Astrocyte (in vitro differentiated cells and primary cell): Measurements from ENCODE around the gene FADS2. TPM values are rescaled to one million over a fixed set of nuclear protein-coding genes. Genes with fewer than 3 reads are reported as not detected.

Experiments
- DNase-seq: peaks from one replicate; pipeline ENCODE4 v3.0.0-alpha.2; 2010; ENCODE audit warnings: low read depth
- FAIRE-seq: peaks from 2 replicates; lab custom pipeline; 2011; peaks lifted over from hg19 to GRCh38; lab: Jason Lieb, UNC
- H2AFZ ChIP-seq: 2 replicates; pipeline ENCODE4 v1.6.0; 2012; ENCODE audit warnings: low read depth, low read length, inconsistent platforms
- H3K27ac ChIP-seq: 2 replicates; pipeline ENCODE4 v1.5.1; 2011; ENCODE audit warnings: low read depth, low read length, inconsistent platforms
- H3K27me3 ChIP-seq: 2 replicates; pipeline ENCODE4 v1.6.0; 2011; ENCODE audit warnings: low read length, inconsistent platforms; ENCODE audit not compliant: insufficient read depth
- H3K36me3 ChIP-seq: 2 replicates; pipeline ENCODE4 v1.5.1; 2011; ENCODE audit warnings: low read length, inconsistent platforms; ENCODE audit not compliant: insufficient read depth
- H3K4me1 ChIP-seq: 2 replicates; pipeline ENCODE4 v1.5.1; 2011; ENCODE audit warnings: low read length, inconsistent platforms; ENCODE audit not compliant: insufficient read depth
- H3K4me2 ChIP-seq: 2 replicates; pipeline ENCODE4 v1.6.0; 2012; ENCODE audit warnings: low read length, inconsistent platforms
- H3K4me3 ChIP-seq: 2 replicates; pipeline ENCODE4 v1.5.1; 2011; ENCODE audit warnings: low read depth, mild to moderate bottlenecking, low read length, inconsistent platforms; ENCODE audit not compliant: insufficient read depth
- H3K79me2 ChIP-seq: 2 replicates; pipeline ENCODE4 v1.6.0; 2012; ENCODE audit warnings: mild to moderate bottlenecking, low read length, inconsistent platforms; ENCODE audit not compliant: insufficient read depth
- H3K9ac ChIP-seq: 2 replicates; pipeline ENCODE4 v1.6.0; 2012; ENCODE audit warnings: mild to moderate bottlenecking, low read length, inconsistent platforms
- H3K9me3 ChIP-seq: 2 replicates; pipeline ENCODE4 v1.5.1; 2012; ENCODE audit warnings: low read depth, mild to moderate bottlenecking, low read length, inconsistent platforms; ENCODE audit not compliant: insufficient read depth
- H4K20me1 ChIP-seq: 2 replicates; pipeline ENCODE4 v1.6.0; 2012; ENCODE audit warnings: low read length, inconsistent platforms; ENCODE audit not compliant: insufficient read depth
- H3K27ac Mint-ChIP-seq: one replicate; pipeline ENCODE4 v1.8.0; 2021; ENCODE audit warnings: mild to moderate bottlenecking, mixed read lengths; ENCODE audit not compliant: unreplicated experiment
- H3K27me3 Mint-ChIP-seq: one replicate; pipeline ENCODE4 v1.8.0; 2021; ENCODE audit warnings: low read depth, mixed read lengths; ENCODE audit not compliant: unreplicated experiment
- H3K36me3 Mint-ChIP-seq: one replicate; pipeline ENCODE4 v1.8.0; 2021; ENCODE audit warnings: low read depth, mixed read lengths; ENCODE audit not compliant: unreplicated experiment
- H3K4me1 Mint-ChIP-seq: one replicate; pipeline ENCODE4 v1.8.0; 2021; ENCODE audit warnings: low read depth, mixed read lengths; ENCODE audit not compliant: unreplicated experiment
- H3K4me3 Mint-ChIP-seq: one replicate; pipeline ENCODE4 v1.8.0; 2021; ENCODE audit warnings: mild to moderate bottlenecking, moderate library complexity, mixed read lengths; ENCODE audit not compliant: unreplicated experiment
- H3K9me3 Mint-ChIP-seq: one replicate; pipeline ENCODE4 v1.8.0; 2021; ENCODE audit warnings: mild to moderate bottlenecking, mixed read lengths; ENCODE audit not compliant: unreplicated experiment
- CTCF ChIP-seq: IDR thresholded peaks from 2 replicates; pipeline ENCODE4 v1.5.1; 2011; ENCODE audit warnings: low read depth, mild to moderate bottlenecking, inconsistent platforms, low read length, moderate library complexity; ENCODE audit not compliant: insufficient read depth
- EZH2 ChIP-seq: IDR thresholded peaks from 2 replicates; pipeline ENCODE4 v1.6.1; 2012; ENCODE audit warnings: mild to moderate bottlenecking, low read length, inconsistent platforms; ENCODE audit not compliant: insufficient read depth
- total RNA-seq: library from RNA; stranded (reverse); gene quantifications from 2 replicates; pipeline ENCODE4 v1.2.1, GENCODE V29; 2021

FADS2 gene
- total RNA-seq, 1 donor from 2014 or later: 287 TPM

- FAIRE-seq (no peak), DNase-seq (peak; percentile 12)
- H3K9me3 ChIP-seq: no peaks in the 10 kb centered on the region
- H3K4me3 ChIP-seq: no peak overlapping the region
- H4K20me1 ChIP-seq: no peaks in the 10 kb centered on the region
- Mint-ChIP-seq H3K4me1 (no peaks in the 10 kb centered on the region), H3K27me3 (peaks cover 10% of the 10 kb centered on the region), H3K4me3 (no peak overlapping the region), H3K36me3 (no peaks in the 10 kb centered on the region), H3K9me3 (no peaks in the 10 kb centered on the region), H3K27ac (no peak overlapping the region)
- H3K27ac ChIP-seq: no peak overlapping the region
- no peaks in the 10 kb centered on the region for H3K4me1 ChIP-seq
- H3K27me3 ChIP-seq: no peaks in the 10 kb centered on the region
- H3K9ac ChIP-seq: no peak overlapping the region
- no peaks in the 10 kb centered on the region for H3K79me2 ChIP-seq
- no peak overlapping the region for H3K4me2 ChIP-seq
- TF ChIP-seq CTCF (peak; percentile 63), EZH2 (no peak)
- H3K36me3 ChIP-seq: no peaks in the 10 kb centered on the region
- no peak overlapping the region for H2AFZ ChIP-seq
Observed at GRCh38 chr11:61897387-61898246, 69.5 kb downstream of the FADS2 start.

GRCh38 chr11:61898247-61898582 is 70.1 kb downstream of the FADS2 start:
- Mint-ChIP-seq H3K27me3 (peaks cover 16% of the 10 kb centered on the region), H3K36me3 (peaks cover 3% of the 10 kb centered on the region), H3K4me3 (no peak overlapping the region), H3K9me3 (no peaks in the 10 kb centered on the region), H3K4me1 (no peaks in the 10 kb centered on the region), H3K27ac (no peak overlapping the region)
- no peak for DNase-seq
- H3K9ac ChIP-seq: no peak overlapping the region
- H3K27ac ChIP-seq: no peak overlapping the region
- TF ChIP-seq CTCF: no peak
- TF ChIP-seq EZH2: no peak
- no peaks in the 10 kb centered on the region for H3K36me3 ChIP-seq
- H3K4me1 ChIP-seq: no peaks in the 10 kb centered on the region
- H4K20me1 ChIP-seq: no peaks in the 10 kb centered on the region
- FAIRE-seq: no peak
- no peaks in the 10 kb centered on the region for H3K27me3 ChIP-seq
- no peaks in the 10 kb centered on the region for H3K79me2 ChIP-seq
- no peak overlapping the region for H2AFZ ChIP-seq
- no peak overlapping the region for H3K4me2 ChIP-seq
- no peak overlapping the region for H3K4me3 ChIP-seq
- no peaks in the 10 kb centered on the region for H3K9me3 ChIP-seq
